ENCODE measurements around the gene TNS1.

Gene TNS1

GRCh38 chr2:217928324-217929181 lies 74.2 kb downstream of the TNS1 start:
- DNase-seq, result no peak

GRCh38 chr2:217927601-217928323 lies 75.0 kb downstream of the TNS1 start:
- no peak for DNase-seq

GRCh38 chr2:217926801-217927200 lies 76.0 kb downstream of the TNS1 start:
- no peak for DNase-seq

DNA sequence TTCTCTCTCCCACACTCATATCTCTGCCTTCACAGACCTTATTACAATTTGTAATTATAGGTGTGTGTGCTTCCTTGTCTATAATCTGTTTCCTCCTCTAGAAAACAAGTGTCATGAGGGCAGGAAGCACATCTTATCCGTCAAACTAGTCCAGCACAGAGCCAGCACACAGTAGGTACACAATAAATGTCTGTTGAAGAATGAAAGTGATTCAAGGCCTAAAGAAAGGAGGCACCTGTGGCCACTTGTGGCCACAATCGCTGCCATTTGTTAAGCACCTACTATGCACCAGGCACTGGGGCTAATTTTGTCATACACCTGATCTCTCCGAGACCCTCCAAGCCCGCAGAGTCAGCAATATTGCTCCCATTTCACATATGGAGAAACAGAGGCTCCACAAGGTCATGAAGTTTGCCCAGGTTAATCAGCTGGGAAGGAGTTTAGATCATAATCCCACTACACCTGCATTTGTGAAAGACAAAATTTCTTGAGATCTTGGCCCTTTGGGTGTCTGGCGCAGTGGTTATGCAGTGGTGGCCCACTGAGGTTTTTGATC lies 78.4 kb downstream of the TNS1 start:
- no peak for DNase-seq

- no peak for DNase-seq
Observed at GRCh38 chr2:217923007-217923686, 79.6 kb downstream of the TNS1 start.

- DNase-seq, result no peak
Observed at GRCh38 chr2:217922101-217923006, 80.4 kb downstream of the TNS1 start.

- no peak for DNase-seq
Observed at GRCh38 chr2:217920879-217921603, 81.8 kb downstream of the TNS1 start.

- no peak for DNase-seq
Observed at GRCh38 chr2:217919781-217920351, 82.9 kb downstream of the TNS1 start.

GRCh38 chr2:217919204-217919603 lies 83.6 kb downstream of the TNS1 start:
- no peak for DNase-seq

DNA sequence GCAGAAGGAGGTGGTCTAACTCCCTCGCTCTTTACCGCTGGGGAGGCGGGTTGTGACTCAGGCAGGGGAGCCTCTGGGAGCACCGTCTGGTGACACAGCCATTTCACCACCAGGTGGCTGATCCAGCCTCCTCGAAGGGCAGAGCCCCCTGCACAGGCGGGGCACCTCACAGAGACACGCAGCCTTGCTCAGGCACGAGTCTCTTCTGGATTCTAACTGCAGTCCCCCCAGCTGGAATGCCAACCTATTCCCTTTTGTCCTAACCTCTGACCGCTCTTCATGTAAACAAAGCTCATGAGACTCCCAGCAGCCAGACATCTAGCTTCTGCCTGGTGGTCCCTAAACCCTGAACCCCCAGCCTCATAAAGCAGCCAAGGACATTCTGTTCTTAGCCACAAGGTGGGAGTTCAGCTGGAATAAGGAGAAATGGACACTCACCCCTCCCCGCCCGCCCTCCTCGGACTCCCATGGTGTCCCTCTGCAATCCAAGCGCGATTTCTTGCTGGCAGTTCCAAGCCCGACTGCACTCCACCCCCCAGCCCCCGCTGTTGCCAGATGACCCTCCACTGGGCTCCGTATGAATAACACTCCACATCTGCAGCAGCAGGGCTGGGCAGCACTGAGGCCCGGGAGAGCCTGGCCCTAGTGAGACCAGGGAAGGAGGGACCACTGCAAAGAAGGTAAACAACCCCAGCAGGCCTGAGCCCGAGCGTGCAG lies 84.3 kb downstream of the TNS1 start:
- peak; percentile 16 for DNase-seq

GRCh38 chr2:217916504-217917254 lies 86.1 kb downstream of the TNS1 start:
- DNase-seq, result no peak

- no peak for DNase-seq
Observed at GRCh38 chr2:217915706-217916105, 87.1 kb downstream of the TNS1 start.

DNA sequence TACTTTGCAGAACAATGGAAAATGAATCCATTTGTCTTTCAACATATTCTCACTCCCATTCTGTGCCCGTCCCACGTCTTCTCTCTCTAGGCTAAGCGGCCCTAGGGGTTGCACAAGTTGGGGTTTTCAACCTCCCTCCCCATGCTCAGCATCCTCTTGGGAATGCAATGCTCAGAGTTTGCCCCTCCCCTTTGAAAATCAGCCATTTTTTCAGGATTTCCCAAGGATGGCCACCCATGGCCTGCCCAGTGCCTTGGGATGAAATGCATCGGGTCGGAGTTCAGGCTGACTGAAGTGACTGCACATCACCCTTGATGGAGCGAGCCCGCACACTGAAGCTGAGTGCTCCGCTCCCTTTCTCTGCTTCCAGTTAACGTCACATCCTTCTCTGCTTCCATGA lies 87.9 kb downstream of the TNS1 start:
- DNase-seq, result no peak

DNA sequence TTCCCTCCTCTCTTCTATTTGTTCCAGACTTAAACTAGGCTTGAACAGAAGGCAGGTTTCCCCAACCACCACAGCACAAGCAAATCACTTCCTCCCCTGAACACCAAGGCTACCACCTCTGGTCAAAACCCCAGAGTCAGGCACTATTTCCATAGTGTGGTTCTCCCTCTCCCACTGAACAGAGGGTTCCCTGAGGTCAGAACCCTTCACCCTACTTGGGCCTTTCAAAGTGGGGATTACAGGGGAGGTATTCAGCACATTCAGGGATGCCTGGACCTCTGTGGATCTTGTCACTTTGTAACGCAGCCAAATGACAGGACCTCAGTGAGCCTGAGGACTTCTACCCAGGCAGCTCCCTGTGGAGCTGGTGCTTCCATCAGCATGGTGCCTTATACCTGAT lies 88.7 kb downstream of the TNS1 start:
- no peak for DNase-seq

- DNase-seq, result no peak
Observed at GRCh38 chr2:217913436-217913835, 89.4 kb downstream of the TNS1 start.

GRCh38 chr2:217912098-217913024 lies 90.4 kb downstream of the TNS1 start:
- DNase-seq, result no peak

- DNase-seq, result no peak
Observed at GRCh38 chr2:217911283-217912097, 91.3 kb downstream of the TNS1 start.

GRCh38 chr2:217910875-217911212 lies 92.0 kb downstream of the TNS1 start:
- no peak for DNase-seq

Data from RPMI8226 (cell line).